22Rv1 (cell line): Measurements from ENCODE around the gene IGFL3.

ENCODE experiments used
- H3K27ac ChIP-seq: fragments of 450-650 bp; 2 replicates; pipeline ENCODE4 v1.5.1; 2017
- ZFX ChIP-seq: fragments of 450-650 bp; IDR thresholded peaks from 2 replicates; pipeline ENCODE4 v1.6.1; 2017; ENCODE audit warnings: antibody characterized with exemption, borderline replicate concordance
- TF ChIP-seq, protein P1 (sequence below): fragments of 450-650 bp; IDR thresholded peaks from 2 replicates; pipeline ENCODE4 v1.5.1; 2017; ENCODE audit warnings: mild to moderate bottlenecking

IGFL3 gene

GRCh38 chr19:46150606-46151005 is 26.1 kb upstream of the IGFL3 start:
- TF ChIP-seq ZFX: no peak
- H3K27ac ChIP-seq: no peak overlapping the region

DNA sequence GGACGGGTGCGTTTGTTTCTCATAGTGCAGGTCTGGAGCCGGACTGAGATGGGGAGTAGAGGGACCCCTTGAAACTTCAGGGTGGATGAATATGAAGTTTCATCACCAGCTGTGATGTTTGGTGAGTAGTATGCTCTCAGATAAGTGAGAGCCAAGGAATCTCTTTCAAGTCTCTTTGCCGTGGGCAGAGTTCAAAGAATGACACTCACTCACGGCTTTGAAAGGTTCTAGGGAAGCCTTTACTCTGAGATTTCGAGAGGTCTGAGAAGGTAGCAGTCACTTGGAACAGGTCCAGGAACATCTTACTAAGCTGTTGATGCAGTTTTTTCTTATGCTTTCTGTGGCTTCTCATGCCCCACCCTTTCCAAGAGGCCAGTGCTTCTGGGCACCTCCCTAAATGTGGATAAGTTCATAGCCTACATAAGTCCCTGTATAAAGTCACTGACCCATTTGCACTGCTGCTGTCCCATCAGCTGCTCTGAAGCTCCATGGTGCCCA is 23.4 kb upstream of the IGFL3 start, which contains the start of gene IGFL2:
Gene IGFL2, plus strand, starts transcription at position 448 of the 498 bp plus-strand sequence. Its CDS starts 41 bp downstream, at position 489.
- TF ChIP-seq ZFX: no peak
- TF ChIP-seq, protein P1, sequence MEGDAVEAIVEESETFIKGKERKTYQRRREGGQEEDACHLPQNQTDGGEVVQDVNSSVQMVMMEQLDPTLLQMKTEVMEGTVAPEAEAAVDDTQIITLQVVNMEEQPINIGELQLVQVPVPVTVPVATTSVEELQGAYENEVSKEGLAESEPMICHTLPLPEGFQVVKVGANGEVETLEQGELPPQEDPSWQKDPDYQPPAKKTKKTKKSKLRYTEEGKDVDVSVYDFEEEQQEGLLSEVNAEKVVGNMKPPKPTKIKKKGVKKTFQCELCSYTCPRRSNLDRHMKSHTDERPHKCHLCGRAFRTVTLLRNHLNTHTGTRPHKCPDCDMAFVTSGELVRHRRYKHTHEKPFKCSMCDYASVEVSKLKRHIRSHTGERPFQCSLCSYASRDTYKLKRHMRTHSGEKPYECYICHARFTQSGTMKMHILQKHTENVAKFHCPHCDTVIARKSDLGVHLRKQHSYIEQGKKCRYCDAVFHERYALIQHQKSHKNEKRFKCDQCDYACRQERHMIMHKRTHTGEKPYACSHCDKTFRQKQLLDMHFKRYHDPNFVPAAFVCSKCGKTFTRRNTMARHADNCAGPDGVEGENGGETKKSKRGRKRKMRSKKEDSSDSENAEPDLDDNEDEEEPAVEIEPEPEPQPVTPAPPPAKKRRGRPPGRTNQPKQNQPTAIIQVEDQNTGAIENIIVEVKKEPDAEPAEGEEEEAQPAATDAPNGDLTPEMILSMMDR: no peak
- no peak within 1 kb of the TSS for H3K27ac ChIP-seq

DNA sequence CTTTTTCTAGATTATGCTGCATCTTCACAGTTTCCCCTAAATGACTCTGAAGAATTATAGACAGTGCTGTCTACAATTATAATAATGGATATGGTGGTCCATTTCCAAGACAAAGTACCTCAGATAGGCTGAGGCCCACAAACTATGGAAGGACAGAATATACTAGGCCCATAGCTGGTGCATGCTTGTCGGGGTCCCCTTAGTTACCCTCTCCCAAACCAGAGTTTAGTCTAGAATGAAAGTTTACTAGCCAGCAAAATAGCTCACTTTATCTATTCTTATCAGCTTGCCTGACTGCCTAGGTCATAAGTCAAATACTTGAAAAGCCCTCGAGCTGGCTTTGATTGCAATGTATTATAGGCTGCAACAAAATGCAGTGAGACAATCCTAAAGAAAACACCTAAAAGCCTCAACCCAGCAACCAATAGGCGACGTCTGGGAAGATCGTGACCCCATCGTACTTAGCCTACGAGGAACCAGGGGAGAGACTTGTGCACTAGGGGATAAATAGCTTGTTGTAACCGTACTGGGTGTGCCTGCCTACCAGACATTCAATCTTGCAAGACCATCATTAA is 22.8 kb upstream of the IGFL3 start:
- TF ChIP-seq ZFX: no peak
- TF ChIP-seq, protein P1: no peak

GRCh38 chr19:46144756-46145155 is 20.3 kb upstream of the IGFL3 start:
- no peak overlapping the region for H3K27ac ChIP-seq
- no peak for TF ChIP-seq ZFX
- TF ChIP-seq, protein P1: no peak

More for the DNA sequence above, 22.8 kb upstream of the IGFL3 start:
- no peak overlapping the region for H3K27ac ChIP-seq

GRCh38 chr19:46142294-46142693 is 17.8 kb upstream of the IGFL3 start:
- H3K27ac ChIP-seq: no peak overlapping the region
- TF ChIP-seq ZFX: no peak
- TF ChIP-seq, protein P1: no peak

- no peak overlapping the region for H3K27ac ChIP-seq
- TF ChIP-seq, protein P1: no peak
- TF ChIP-seq ZFX: no peak
These were observed 16.9 kb upstream of the IGFL3 start for GRCh38 chr19:46141421-46141820.

GRCh38 chr19:46137915-46138473 is 13.5 kb upstream of the IGFL3 start:
- TF ChIP-seq ZFX: no peak

DNA sequence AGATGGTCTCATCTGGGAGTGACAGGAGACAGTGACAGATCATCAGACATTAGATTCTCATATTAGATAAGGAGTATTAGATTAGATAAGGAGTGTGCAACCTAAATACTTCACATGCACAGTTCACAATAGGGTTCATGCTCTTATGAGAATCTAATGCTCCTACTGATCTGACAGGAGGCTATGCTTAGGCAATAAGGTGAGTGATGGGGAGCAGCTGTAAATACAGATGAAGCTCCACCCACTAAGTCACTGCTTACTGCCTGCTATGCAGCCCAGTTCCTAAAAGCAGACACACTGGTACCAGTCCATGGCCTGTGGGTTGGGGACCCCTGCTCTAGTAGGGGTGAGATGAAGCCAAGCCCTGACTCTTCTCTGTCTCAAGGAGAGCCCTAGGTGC is 10.0 kb upstream of the IGFL3 start:
- H3K27ac ChIP-seq: no peak overlapping the region
- no peak for TF ChIP-seq ZFX
- TF ChIP-seq, protein P1: no peak

More at GRCh38 chr19:46137915-46138473, 13.5 kb upstream of the IGFL3 start:
- no peak overlapping the region for H3K27ac ChIP-seq
